HG02981 (cell line): ENCODE data around the gene UBA6.
"Not testable (repeated sequence)": the region's sequence is repeated elsewhere in the genome, so short reads cannot be mapped to it uniquely, and the experiment has no call there.

ENCODE experiments used
- ATAC-seq: cut with Tn5 transposase; IDR thresholded peaks from one replicate; pipeline ENCODE4 v1.9.1; 2021; ENCODE audit warnings: mild to moderate bottlenecking, moderate library complexity; ENCODE audit not compliant: unreplicated experiment

UBA6 gene

GRCh38 chr4:67714248-67714583 is 13.3 kb upstream of the UBA6 start:
- ATAC-seq, result no peak

DNA sequence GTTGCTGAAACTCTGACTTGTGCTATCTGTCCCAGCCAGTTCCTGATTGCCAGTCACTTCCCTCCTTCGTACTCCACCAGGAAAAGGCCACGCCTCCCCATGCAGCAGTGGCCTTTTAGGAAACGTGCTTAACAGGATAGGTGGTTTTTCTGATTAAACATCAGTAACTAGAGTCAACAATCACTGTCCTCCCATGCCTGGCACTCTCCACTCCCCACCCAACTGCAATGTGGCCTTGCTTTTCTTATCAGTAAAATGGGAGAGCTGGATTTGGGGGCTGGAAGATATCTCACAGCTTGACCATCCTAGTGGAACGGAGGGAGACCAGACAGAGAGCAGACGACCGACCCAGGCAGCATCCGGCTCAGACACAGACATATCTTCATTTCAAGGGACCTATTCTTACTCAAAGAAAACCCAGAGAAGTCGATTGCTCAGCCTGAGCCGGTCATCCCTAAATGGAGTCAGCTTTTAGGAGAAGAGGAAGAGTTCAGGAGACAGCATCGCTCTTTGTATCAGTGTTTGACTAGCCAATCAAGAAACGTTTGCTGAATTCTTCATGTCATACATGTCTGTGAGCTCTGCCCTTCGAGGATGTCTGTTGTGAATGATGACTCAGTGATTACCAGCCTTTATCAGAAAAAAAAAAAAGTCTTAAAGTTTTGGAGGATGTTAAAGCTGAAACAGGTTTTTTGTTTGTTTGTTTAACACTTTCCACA is 12.7 kb upstream of the UBA6 start:
- ATAC-seq, result no peak

DNA sequence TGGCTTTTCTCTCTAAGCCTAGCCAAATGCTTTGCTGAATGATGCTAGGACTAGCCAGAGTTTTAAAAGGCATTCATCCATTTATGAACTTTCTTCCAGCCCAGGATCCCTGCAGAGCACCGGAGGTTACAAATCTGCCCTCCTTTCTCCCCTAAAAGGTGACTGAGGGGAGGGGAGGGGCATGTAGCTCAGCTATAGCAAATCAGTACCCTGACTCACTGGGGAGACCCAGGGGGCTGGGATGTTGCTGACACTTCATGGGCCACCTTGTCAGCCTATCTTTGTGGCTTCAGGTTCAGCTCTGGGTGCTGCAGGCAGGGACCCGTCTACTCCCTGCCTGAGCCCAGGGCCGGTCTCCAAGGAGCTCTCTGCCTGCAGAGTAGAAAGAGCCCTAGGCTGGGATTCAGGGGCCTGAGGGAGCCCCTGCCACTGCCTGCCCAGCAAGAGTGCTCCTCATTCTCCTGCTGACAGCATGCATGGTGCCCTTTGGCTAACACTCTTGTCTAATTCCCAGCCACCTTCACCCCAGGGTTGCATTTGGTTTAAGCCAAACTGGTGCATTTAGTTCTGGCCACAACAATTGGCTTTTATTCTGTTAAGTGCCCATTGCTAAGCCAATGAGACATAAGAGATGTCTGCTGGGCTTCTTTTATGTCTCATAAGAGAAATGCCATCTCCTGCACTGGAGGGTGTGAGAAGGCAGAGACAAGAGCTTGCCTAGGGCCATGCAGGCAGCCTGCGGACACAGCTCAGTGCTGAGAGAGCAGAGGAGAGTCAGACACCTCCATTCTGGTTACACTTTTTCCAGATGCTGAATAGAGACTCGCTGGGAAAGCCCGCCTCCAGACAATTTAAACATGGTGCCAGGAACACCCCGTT is 11.9 kb upstream of the UBA6 start:
- ATAC-seq, result no peak

GRCh38 chr4:67712000-67712625 is 11.2 kb upstream of the UBA6 start:
- no peak for ATAC-seq

DNA sequence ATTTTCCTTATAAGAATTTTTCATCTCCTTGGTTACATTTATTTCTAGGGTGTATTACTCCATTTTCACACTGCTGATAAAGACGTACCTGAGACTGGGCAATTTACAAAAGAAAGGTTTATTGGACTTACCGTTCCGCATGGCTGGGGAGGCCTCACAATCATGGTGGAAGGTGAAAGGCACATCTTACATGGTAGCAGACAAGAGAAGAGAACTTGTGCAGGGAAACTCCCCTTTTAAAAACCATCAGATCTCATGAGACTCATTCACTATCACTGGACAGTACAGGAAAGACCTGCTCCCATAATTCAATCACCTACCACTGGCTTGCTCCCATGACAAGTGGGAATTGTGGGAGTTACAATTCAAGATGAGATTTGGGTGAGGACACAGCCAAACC is 5.7 kb upstream of the UBA6 start:
- ATAC-seq, result not testable (repeated sequence)

- no peak for ATAC-seq
Observed at GRCh38 chr4:67704843-67705242, 3.9 kb upstream of the UBA6 start.

- no peak for ATAC-seq
Observed at GRCh38 chr4:67702166-67702565, 1.2 kb upstream of the UBA6 start.

- peak; percentile 4 for ATAC-seq
Observed at GRCh38 chr4:67701517-67701850, 529 bp upstream of the UBA6 start.

- peak; percentile 12 for ATAC-seq
Observed at GRCh38 chr4:67700116-67700737, 728 bp downstream of the UBA6 start.

GRCh38 chr4:67699603-67700002 is 1.4 kb downstream of the UBA6 start:
- no peak for ATAC-seq

DNA sequence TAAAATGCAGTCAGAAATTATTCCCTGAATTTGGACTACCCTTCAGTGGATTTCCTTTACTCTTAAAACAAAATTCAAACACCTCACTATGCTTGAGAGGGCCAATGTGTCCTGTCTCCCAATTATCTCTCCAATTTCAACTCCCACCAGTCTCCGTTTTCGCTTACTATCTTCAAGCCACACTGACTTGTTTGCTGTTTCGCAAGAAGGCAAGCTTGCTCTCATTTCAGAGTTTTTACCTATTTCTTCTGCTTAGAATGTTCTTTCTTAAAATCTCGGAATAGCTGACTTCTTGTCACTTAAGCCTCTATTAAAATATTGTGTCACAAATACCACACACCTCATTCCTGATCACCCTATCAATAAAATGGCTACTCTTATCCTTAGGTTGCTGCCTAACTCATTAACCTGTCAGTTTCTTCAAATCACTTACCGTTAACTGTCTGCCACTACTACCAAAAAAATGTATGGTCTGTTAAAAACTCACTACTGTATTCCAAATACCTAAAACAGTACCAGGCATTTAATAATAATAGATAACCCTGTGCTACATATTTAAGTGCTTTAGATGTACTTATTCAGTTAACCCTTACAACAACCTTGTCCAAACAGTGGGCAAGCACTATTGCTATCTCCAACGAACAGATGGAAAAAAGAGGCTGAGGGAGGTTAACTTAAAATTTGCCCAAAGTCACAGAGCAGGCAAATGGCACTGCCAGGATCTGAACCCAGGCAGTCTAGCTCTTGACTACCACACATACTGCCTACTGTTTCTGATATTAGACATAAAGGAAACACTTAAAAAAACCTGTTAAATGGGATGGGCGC is 2.9 kb downstream of the UBA6 start:
- no peak for ATAC-seq

DNA sequence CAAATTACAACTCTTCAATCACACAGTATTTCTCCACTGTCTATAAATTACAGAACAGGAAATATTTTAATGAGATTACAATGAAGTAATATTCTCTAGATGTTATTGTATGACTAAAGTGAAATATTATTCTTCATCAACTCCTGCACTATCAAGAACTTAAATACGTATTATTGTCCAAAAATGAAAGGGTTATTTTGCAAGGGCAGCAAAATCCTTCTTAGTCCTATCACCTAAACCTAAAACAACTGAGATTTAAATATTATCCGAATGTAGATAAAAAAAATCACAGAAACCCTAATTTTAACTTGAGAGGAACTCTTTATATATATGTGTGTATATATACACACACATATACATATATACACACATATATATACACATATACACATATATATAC is 4.9 kb downstream of the UBA6 start:
- ATAC-seq, result no peak

GRCh38 chr4:67694662-67695061 is 6.3 kb downstream of the UBA6 start:
- no peak for ATAC-seq

GRCh38 chr4:67691328-67691727 is 9.6 kb downstream of the UBA6 start:
- no peak for ATAC-seq

- ATAC-seq, result no peak
Observed at GRCh38 chr4:67687636-67688035, 13.3 kb downstream of the UBA6 start.

- no peak for ATAC-seq
Observed at GRCh38 chr4:67685532-67685859, 15.5 kb downstream of the UBA6 start.

- peak; percentile 83 for ATAC-seq
Observed at GRCh38 chr4:67684839-67685531, 16.0 kb downstream of the UBA6 start.

GRCh38 chr4:67682266-67682665 is 18.7 kb downstream of the UBA6 start:
- no peak for ATAC-seq

- ATAC-seq, result no peak
Observed at GRCh38 chr4:67680581-67681222, 20.3 kb downstream of the UBA6 start.

- ATAC-seq, result no peak
Observed at GRCh38 chr4:67678612-67679011, 22.3 kb downstream of the UBA6 start.
